CD4-positive, CD25-positive, alpha-beta regulatory T cell (primary cell): ENCODE results near the gene MARCHF10. TPM values are rescaled to one million over a fixed set of nuclear protein-coding genes. Genes with fewer than 3 reads are reported as not detected.

ENCODE experiments used
- ATAC-seq, 2 donors: fragments of 150-1000 bp; cut with Tn5 transposase; one replicate each; pipeline ENCODE4 v1.10.0; 2021; ENCODE audit warnings: low read depth in 2 of 2, moderate number of reproducible peaks in 2 of 2, moderate library complexity in 1 of 2
- DNase-seq, 3 donors: peaks; one replicate each; pipeline versions ENCODE4 v3.0.0 to v3.0.0-alpha.2; 2012 to 2022; ENCODE audit warnings: mixed read lengths in 1 of 3
- H3K27ac ChIP-seq: one replicate; pipeline ENCODE4 v1.7.0; 2013; ENCODE audit warnings: mild to moderate bottlenecking, low read length; ENCODE audit not compliant: insufficient read depth, poor library complexity, severe bottlenecking
- H3K27me3 ChIP-seq: one replicate; pipeline ENCODE4 v1.7.0; 2013; ENCODE audit warnings: low read length; ENCODE audit not compliant: control insufficient read depth, insufficient read depth
- H3K36me3 ChIP-seq: one replicate; pipeline ENCODE4 v1.7.0; 2013; ENCODE audit warnings: mild to moderate bottlenecking, low read length, moderate library complexity; ENCODE audit not compliant: control insufficient read depth, insufficient read depth
- H3K4me1 ChIP-seq: 2 replicates; pipeline ENCODE4 v1.7.0; 2013; ENCODE audit warnings: mild to moderate bottlenecking, low read length; ENCODE audit not compliant: insufficient read depth, control insufficient read depth, poor library complexity, severe bottlenecking
- H3K4me3 ChIP-seq: one replicate; pipeline ENCODE4 v1.7.0; 2013; ENCODE audit warnings: low read depth, mild to moderate bottlenecking, low read length, moderate library complexity
- H3K9me3 ChIP-seq, 2 experiments: 1 replicate in 1 of 2; 2 replicates in 1 of 2; pipeline ENCODE4 v1.7.0; 2013; ENCODE audit warnings: low read length in 2 of 2, mild to moderate bottlenecking in 1 of 2, moderate library complexity in 1 of 2; ENCODE audit not compliant: control insufficient read depth in 2 of 2
- H3K27ac Mint-ChIP-seq, 3 donors: one replicate each; pipeline ENCODE4 v1.8.0; 2020 to 2022; ENCODE audit warnings: mild to moderate bottlenecking in 3 of 3, mixed read lengths in 3 of 3, moderate library complexity in 2 of 3
- H3K27me3 Mint-ChIP-seq: one replicate; pipeline ENCODE4 v1.8.0; 2022; ENCODE audit warnings: mild to moderate bottlenecking, mixed read lengths
- H3K36me3 Mint-ChIP-seq: one replicate; pipeline ENCODE4 v1.8.0; 2020; ENCODE audit warnings: mixed read lengths
- H3K4me1 Mint-ChIP-seq, 4 donors: one replicate each; pipeline ENCODE4 v1.8.0; 2020 to 2022; ENCODE audit warnings: mixed read lengths in 4 of 4, mild to moderate bottlenecking in 1 of 4
- H3K4me3 Mint-ChIP-seq, 4 donors: one replicate each; pipeline ENCODE4 v1.8.0; 2020 to 2022; ENCODE audit warnings: mild to moderate bottlenecking in 4 of 4, mixed read lengths in 4 of 4, moderate library complexity in 3 of 4
- H3K9me3 Mint-ChIP-seq, 7 donors: one replicate each; pipeline ENCODE4 v1.8.0; 2020 to 2022; ENCODE audit warnings: mixed read lengths in 7 of 7, mild to moderate bottlenecking in 3 of 7, moderate library complexity in 2 of 7
- polyA plus RNA-seq, 4 donors: library from polyadenylated mRNA; unstranded; fragments of 300-500 nt; fragmentation: Illumina TruSeq; gene quantifications; one replicate each; pipeline ENCODE4 v1.2.3, GENCODE V29; 2021
- total RNA-seq: library from RNA; stranded (reverse); gene quantifications from one replicate; pipeline ENCODE4 v1.2.3, GENCODE V29; 2022

The MARCHF10 gene
- total and polyA plus RNA-seq, 5 donors from 2014 or later: 0.12 to 0.48 (median 0.18) TPM; not detected in 2

DNA sequence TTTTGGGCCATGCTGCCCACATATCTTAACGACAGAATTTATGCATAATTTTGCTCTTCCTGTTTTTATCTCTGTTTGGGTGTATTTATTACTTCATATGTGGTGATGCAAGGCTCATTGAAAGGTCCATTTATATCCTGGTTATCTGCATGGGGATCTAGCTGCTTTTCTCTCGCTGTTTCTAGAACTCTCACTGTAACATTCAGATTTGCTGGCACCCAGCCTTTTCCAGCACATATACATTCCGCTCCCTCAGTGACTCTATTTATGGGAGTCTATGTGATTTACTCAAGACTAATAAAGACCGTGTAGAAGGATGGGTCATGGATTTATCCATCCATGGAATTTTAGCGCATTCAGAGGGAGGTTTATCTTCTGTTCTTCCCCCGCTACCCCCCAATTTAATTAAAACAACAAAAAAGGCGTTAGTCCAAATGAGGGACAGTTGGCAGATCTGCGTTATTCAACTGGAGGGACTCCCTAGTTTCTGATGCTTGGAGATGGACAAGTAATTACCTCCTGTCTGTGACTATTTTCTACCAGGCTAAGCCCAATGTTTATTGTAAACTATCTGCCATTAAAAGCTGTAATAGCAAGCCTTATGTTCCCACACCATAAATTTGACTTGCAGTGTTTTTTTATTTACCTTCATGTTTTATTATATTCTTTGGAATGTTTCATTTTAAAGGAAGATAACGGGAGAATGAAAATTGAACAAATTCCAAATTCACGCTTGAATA lies 19.8 kb upstream of the MARCHF10 start:
- Histone ChIP-seq H3K4me1 (no peaks in the 10 kb centered on the region), H3K4me3 (no peak overlapping the region), H3K27me3 (peaks cover 2% of the 10 kb centered on the region), H3K27ac (no peak overlapping the region), H3K9me3 (no peaks in the 10 kb centered on the region), H3K36me3 (no peaks in the 10 kb centered on the region)
- DNase-seq: no peak
- Mint-ChIP-seq H3K27ac (no peak overlapping the region), H3K36me3 (no peaks in the 10 kb centered on the region), H3K9me3 (peaks cover 0 to 2% (median 0%) of the 10 kb centered on the region in 7 donors), H3K4me1 (peaks cover 0 to 3% (median 0%) of the 10 kb centered on the region in 4 donors), H3K27me3 (peaks cover 38% of the 10 kb centered on the region), H3K4me3 (no peak overlapping the region)
- no peak for ATAC-seq

- Histone ChIP-seq H3K4me3 (no peak overlapping the region), H3K27ac (no peak overlapping the region), H3K9me3 (no peaks in the 10 kb centered on the region), H3K27me3 (peaks cover 2% of the 10 kb centered on the region), H3K36me3 (no peaks in the 10 kb centered on the region), H3K4me1 (no peaks in the 10 kb centered on the region)
- DNase-seq: no peak
- Mint-ChIP-seq H3K27ac (no peak overlapping the region), H3K36me3 (no peaks in the 10 kb centered on the region), H3K4me1 (peaks cover 0 to 3% (median 0%) of the 10 kb centered on the region in 4 donors), H3K9me3 (no peaks in the 10 kb centered on the region), H3K27me3 (peaks cover 32% of the 10 kb centered on the region), H3K4me3 (no peak overlapping the region)
- ATAC-seq: no peak
Observed at GRCh38 chr17:62826956-62827355, 18.8 kb upstream of the MARCHF10 start.

GRCh38 chr17:62825182-62825581 lies 17.1 kb upstream of the MARCHF10 start:
- DNase-seq (no peak), ATAC-seq (no peak)
- Histone ChIP-seq H3K4me1 (no peaks in the 10 kb centered on the region), H3K4me3 (no peak overlapping the region), H3K27me3 (peaks cover 2% of the 10 kb centered on the region), H3K9me3 (no peaks in the 10 kb centered on the region), H3K36me3 (no peaks in the 10 kb centered on the region), H3K27ac (no peak overlapping the region)
- Mint-ChIP-seq H3K27me3 (peaks cover 36% of the 10 kb centered on the region), H3K4me1 (peaks cover 0 to 3% (median 0%) of the 10 kb centered on the region in 4 donors), H3K27ac (no peak overlapping the region), H3K36me3 (no peaks in the 10 kb centered on the region), H3K4me3 (no peak overlapping the region), H3K9me3 (no peaks in the 10 kb centered on the region)

DNA sequence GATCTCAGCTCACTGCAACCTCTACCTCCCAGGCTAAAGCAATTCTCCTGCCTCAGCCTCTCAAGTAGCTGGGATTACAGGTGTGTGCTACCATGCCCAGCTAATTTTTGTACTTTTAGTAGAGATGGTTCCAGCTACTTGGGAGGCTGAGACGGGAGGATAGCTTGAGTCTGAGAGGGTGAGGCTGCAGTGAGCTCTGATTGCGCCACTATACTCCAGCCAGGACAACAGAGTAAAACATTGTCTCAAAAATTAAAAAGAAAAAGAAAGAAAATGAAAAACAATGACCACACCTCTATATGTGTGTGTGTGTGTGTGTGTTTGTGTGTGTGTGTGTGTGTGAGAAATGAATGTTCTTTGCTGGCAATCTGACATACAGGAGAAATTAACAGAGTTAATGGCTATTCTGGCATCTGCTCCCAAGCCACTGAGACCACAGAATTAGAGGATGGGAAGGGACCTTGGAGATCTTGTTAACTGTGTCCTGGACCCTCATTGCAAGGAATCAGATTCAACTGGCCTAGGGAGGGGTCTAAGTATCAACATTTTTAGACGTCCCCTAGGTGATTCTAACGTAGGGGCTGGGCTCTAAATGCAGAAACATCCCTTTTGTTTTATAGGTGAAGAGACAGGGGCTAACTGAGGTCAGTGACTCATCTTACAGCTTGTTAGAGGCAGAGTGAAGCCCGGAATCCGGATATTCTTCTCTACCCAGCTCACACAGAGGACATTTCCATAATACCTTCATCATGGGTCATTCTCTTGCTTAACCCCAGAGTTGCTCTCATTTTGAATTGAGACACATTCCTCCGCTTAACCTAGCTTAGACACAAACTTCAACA lies 16.4 kb upstream of the MARCHF10 start:
- ATAC-seq: no peak

DNA sequence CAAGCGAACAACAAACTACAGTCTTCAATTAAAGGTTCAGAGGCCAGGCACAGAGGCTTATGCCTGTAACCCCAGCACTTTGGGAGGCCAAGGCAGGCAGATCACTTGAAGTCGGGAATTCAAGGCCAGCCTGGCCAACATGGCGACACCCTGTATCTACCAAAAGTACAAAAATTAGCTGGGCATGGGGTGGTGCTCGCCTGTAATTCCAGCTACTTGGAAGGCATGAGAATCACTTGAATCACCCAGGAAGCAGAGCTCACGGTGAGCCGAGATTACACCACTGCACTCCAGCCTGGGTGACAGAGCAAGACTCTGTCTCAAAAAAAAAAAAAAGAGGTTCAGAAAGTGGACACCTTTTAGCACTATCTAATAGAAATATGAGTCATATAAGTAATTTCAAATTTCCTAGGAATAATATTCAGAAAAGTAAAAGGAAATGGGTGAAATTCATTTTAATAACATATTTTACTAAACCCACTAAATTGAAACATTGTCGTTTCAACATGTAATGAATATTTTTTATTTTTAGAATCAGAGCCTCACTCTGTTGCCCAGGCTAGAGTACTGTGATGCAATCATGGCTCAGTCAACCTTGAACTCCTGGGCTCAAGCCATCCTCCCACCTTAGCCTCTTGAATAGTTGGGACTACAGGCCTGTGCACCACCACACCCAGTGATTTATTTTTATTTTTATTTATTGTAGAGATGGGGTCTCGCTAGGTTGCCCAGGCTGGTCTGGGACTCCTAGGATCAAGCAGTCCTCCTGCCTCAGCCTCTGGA lies 15.2 kb upstream of the MARCHF10 start:
- peaks cover 32% of the 10 kb centered on the region for H3K27me3 Mint-ChIP-seq
- peaks cover 3 to 6% (median 5%) of the 10 kb centered on the region in 4 donors for H3K4me1 Mint-ChIP-seq
- H3K9me3 ChIP-seq: no peaks in the 10 kb centered on the region
- no peak for DNase-seq
- no peaks in the 10 kb centered on the region for H3K36me3 Mint-ChIP-seq
- no peak overlapping the region for H3K27ac ChIP-seq
- no peak overlapping the region for H3K27ac Mint-ChIP-seq
- no peak overlapping the region for H3K4me3 Mint-ChIP-seq
- peaks cover 4% of the 10 kb centered on the region for H3K27me3 ChIP-seq
- no peaks in the 10 kb centered on the region for H3K36me3 ChIP-seq
- no peak overlapping the region for H3K4me3 ChIP-seq
- H3K9me3 Mint-ChIP-seq: no peaks in the 10 kb centered on the region
- no peaks in the 10 kb centered on the region for H3K4me1 ChIP-seq
- ATAC-seq: no peak

More for the DNA sequence above, 16.4 kb upstream of the MARCHF10 start:
- Histone ChIP-seq H3K9me3 (no peaks in the 10 kb centered on the region), H3K4me3 (no peak overlapping the region), H3K27ac (no peak overlapping the region), H3K27me3 (peaks cover 2% of the 10 kb centered on the region), H3K4me1 (no peaks in the 10 kb centered on the region), H3K36me3 (no peaks in the 10 kb centered on the region)
- Mint-ChIP-seq H3K27me3 (peaks cover 36% of the 10 kb centered on the region), H3K4me1 (peaks cover 3 to 6% (median 4%) of the 10 kb centered on the region in 4 donors), H3K36me3 (no peaks in the 10 kb centered on the region), H3K4me3 (no peak overlapping the region), H3K27ac (no peak overlapping the region), H3K9me3 (no peaks in the 10 kb centered on the region)
- DNase-seq: no peak

GRCh38 chr17:62822080-62822904 lies 14.2 kb upstream of the MARCHF10 start:
- Mint-ChIP-seq H3K9me3 (no peaks in the 10 kb centered on the region), H3K27ac (no peak overlapping the region), H3K4me3 (no peak overlapping the region), H3K36me3 (no peaks in the 10 kb centered on the region), H3K27me3 (peaks cover 22% of the 10 kb centered on the region), H3K4me1 (peaks cover 0 to 6% (median 5%) of the 10 kb centered on the region in 4 donors)
- Histone ChIP-seq H3K27ac (no peak overlapping the region), H3K9me3 (no peaks in the 10 kb centered on the region), H3K4me1 (no peaks in the 10 kb centered on the region), H3K36me3 (no peaks in the 10 kb centered on the region), H3K4me3 (no peak overlapping the region), H3K27me3 (peaks cover 4% of the 10 kb centered on the region)
- no peak for DNase-seq
- ATAC-seq: no peak
